DOHH2 (cell line): ENCODE measurements around the gene GBA3.

Source experiments
- H3F3A ChIP-seq: fragments of 200-600 bp; sonication (generic), shearing (Covaris generic); 2 replicates; pipeline ENCODE4 v1.6.0; 2016; ENCODE audit warnings: antibody characterized with exemption, mild to moderate bottlenecking; ENCODE audit not compliant: control insufficient read depth, insufficient read depth
- H3K27ac ChIP-seq: fragments of 200-600 bp; sonication (generic); 2 replicates; pipeline ENCODE4 v1.5.1; 2014; ENCODE audit warnings: low read depth, mild to moderate bottlenecking, low read length, moderate library complexity
- H3K27me3 ChIP-seq: fragments of 200-600 bp; sonication (generic); 2 replicates; pipeline ENCODE4 v1.6.1; 2014; ENCODE audit warnings: mild to moderate bottlenecking, low read length, mixed read lengths; ENCODE audit not compliant: control insufficient read depth
- H3K36me3 ChIP-seq: fragments of 200-600 bp; sonication (generic); 2 replicates; pipeline ENCODE4 v1.6.1; 2014; ENCODE audit warnings: mild to moderate bottlenecking, low read length, moderate library complexity, mixed read lengths; ENCODE audit not compliant: control insufficient read depth
- H3K4me1 ChIP-seq: fragments of 200-600 bp; sonication (generic); 2 replicates; pipeline ENCODE4 v1.6.1; 2014; ENCODE audit warnings: mild to moderate bottlenecking, low read length, mixed read lengths; ENCODE audit not compliant: control insufficient read depth
- H3K4me2 ChIP-seq: fragments of 200-600 bp; sonication (generic); 2 replicates; pipeline ENCODE4 v1.6.0; 2014; ENCODE audit warnings: mild to moderate bottlenecking, low read length, moderate library complexity
- H3K4me3 ChIP-seq: fragments of 200-600 bp; sonication (generic); 2 replicates; pipeline ENCODE4 v1.5.1; 2014; ENCODE audit warnings: mild to moderate bottlenecking, low read length, mixed read lengths
- H3K79me2 ChIP-seq: fragments of 200-600 bp; sonication (generic); 2 replicates; pipeline ENCODE4 v1.6.1; 2014; ENCODE audit warnings: mild to moderate bottlenecking, low read length, mixed read lengths; ENCODE audit not compliant: control insufficient read depth
- H3K9me2 ChIP-seq: fragments of 200-600 bp; sonication (generic); replicated peaks from 2 replicates; pipeline ENCODE4 v1.6.1; 2014; ENCODE audit warnings: mild to moderate bottlenecking, low read length, mixed read lengths; ENCODE audit not compliant: control insufficient read depth
- H3K9me3 ChIP-seq: fragments of 200-600 bp; sonication (generic); 2 replicates; pipeline ENCODE4 v1.6.1; 2014; ENCODE audit warnings: antibody characterized with exemption, low read length, mixed read lengths; ENCODE audit not compliant: control insufficient read depth, insufficient read depth
- H4K20me1 ChIP-seq: fragments of 200-600 bp; sonication (generic); 2 replicates; pipeline ENCODE4 v1.6.0; 2014; ENCODE audit warnings: low read depth, mild to moderate bottlenecking, antibody characterized with exemption, low read length, moderate library complexity; ENCODE audit not compliant: control insufficient read depth, insufficient read depth
- EZH2phosphoT487 ChIP-seq: fragments of 200-600 bp; sonication (generic); IDR thresholded peaks from 2 replicates; pipeline ENCODE4 v1.6.1; 2017; ENCODE audit warnings: borderline replicate concordance, mild to moderate bottlenecking, antibody characterized with exemption, low read length, moderate library complexity, mixed read lengths
- TF ChIP-seq, protein P1 (sequence below): fragments of 200-600 bp; sonication (generic); IDR thresholded peaks from one replicate; pipeline ENCODE4 v1.5.1; 2014; ENCODE audit warnings: antibody characterized with exemption, mild to moderate bottlenecking, low read depth, low read length; ENCODE audit not compliant: poor library complexity, severe bottlenecking

GBA3 gene

DNA sequence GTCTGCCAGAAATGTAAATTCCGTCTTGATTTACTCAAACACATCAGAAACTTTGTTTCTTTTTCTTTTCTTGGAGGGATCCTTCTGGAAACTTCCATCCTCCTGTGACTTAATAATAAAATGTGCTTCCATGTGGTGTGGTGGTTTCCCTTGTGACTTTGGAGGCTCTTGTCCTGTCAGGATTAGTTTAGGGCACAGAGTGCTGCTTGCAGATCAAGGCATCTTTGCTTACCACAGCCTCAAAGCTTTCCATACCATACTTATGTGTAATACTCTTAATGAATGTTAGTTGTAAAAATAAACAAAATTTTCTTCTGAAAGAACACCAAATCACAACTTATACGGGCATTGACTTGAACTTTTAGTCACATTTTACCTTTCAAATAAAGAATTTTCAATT is 27.4 kb downstream of the GBA3 start:
- no peaks in the 10 kb centered on the region for H3F3A ChIP-seq
- no peaks in the 10 kb centered on the region for H3K9me3 ChIP-seq
- H3K4me1 ChIP-seq = no peaks in the 10 kb centered on the region
- no peaks in the 10 kb centered on the region for H3K9me2 ChIP-seq
- no peaks in the 10 kb centered on the region for H3K27me3 ChIP-seq
- no peak overlapping the region for H3K4me2 ChIP-seq
- no peak overlapping the region for H3K4me3 ChIP-seq
- no peaks in the 10 kb centered on the region for H3K79me2 ChIP-seq
- H4K20me1 ChIP-seq = no peaks in the 10 kb centered on the region
- H3K27ac ChIP-seq = no peak overlapping the region
- no peak for TF ChIP-seq EZH2phosphoT487
- TF ChIP-seq, protein P1, sequence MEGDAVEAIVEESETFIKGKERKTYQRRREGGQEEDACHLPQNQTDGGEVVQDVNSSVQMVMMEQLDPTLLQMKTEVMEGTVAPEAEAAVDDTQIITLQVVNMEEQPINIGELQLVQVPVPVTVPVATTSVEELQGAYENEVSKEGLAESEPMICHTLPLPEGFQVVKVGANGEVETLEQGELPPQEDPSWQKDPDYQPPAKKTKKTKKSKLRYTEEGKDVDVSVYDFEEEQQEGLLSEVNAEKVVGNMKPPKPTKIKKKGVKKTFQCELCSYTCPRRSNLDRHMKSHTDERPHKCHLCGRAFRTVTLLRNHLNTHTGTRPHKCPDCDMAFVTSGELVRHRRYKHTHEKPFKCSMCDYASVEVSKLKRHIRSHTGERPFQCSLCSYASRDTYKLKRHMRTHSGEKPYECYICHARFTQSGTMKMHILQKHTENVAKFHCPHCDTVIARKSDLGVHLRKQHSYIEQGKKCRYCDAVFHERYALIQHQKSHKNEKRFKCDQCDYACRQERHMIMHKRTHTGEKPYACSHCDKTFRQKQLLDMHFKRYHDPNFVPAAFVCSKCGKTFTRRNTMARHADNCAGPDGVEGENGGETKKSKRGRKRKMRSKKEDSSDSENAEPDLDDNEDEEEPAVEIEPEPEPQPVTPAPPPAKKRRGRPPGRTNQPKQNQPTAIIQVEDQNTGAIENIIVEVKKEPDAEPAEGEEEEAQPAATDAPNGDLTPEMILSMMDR = no peak
- H3K36me3 ChIP-seq = no peaks in the 10 kb centered on the region

DNA sequence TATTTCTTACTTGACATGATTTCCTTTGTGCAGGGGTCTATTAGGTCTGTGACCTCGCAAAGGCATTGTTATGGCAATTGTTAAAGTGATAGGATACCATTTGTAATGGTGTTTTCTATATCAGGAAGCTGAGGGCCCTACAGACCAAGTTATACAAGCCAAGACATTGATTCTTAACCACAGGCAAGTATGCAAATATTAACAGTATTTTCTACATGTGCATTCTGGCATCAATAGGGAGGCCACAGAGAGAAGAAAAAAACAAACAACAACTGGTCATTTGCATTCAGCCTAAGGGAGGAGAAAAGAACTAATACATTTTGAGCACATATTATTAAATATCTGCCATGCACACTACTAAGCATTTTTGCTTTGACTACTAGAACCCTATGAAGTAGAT is 28.5 kb downstream of the GBA3 start:
- no peaks in the 10 kb centered on the region for H4K20me1 ChIP-seq
- no peak overlapping the region for H3K4me3 ChIP-seq
- H3K27me3 ChIP-seq = no peaks in the 10 kb centered on the region
- no peaks in the 10 kb centered on the region for H3K9me3 ChIP-seq
- TF ChIP-seq, protein P1 = no peak
- no peak for TF ChIP-seq EZH2phosphoT487
- no peaks in the 10 kb centered on the region for H3K79me2 ChIP-seq
- H3K4me1 ChIP-seq = no peaks in the 10 kb centered on the region
- no peak overlapping the region for H3K27ac ChIP-seq
- no peak overlapping the region for H3K4me2 ChIP-seq
- no peaks in the 10 kb centered on the region for H3F3A ChIP-seq
- H3K9me2 ChIP-seq = no peaks in the 10 kb centered on the region
- H3K36me3 ChIP-seq = no peaks in the 10 kb centered on the region

DNA sequence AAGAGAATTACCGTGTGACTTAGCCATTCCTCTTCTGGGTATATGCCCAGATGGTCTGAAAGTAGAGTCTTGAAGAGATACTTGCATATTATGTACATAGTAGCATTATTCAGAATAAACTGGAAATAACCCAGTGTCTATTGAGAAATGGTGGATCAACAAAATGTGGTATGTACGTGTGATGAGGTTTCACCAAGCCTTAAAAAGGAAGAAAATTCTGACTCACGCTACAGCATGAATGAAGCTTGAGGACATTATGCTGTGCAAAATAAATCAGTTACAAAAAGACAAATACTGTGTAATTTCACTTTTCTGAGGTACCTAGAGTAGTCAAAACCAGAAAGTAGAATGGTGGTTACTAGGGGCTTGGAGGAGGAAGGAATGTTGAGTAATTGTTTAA is 37.3 kb downstream of the GBA3 start:
- no peaks in the 10 kb centered on the region for H3F3A ChIP-seq
- no peaks in the 10 kb centered on the region for H3K27me3 ChIP-seq
- H3K79me2 ChIP-seq = no peaks in the 10 kb centered on the region
- no peak overlapping the region for H3K4me2 ChIP-seq
- H3K4me3 ChIP-seq = no peak overlapping the region
- TF ChIP-seq, protein P1 = no peak
- TF ChIP-seq EZH2phosphoT487 = no peak
- no peak overlapping the region for H3K27ac ChIP-seq
- H3K9me2 ChIP-seq = no peaks in the 10 kb centered on the region
- H3K4me1 ChIP-seq = no peaks in the 10 kb centered on the region
- H4K20me1 ChIP-seq = no peaks in the 10 kb centered on the region
- H3K36me3 ChIP-seq = no peaks in the 10 kb centered on the region
- H3K9me3 ChIP-seq = no peaks in the 10 kb centered on the region

DNA sequence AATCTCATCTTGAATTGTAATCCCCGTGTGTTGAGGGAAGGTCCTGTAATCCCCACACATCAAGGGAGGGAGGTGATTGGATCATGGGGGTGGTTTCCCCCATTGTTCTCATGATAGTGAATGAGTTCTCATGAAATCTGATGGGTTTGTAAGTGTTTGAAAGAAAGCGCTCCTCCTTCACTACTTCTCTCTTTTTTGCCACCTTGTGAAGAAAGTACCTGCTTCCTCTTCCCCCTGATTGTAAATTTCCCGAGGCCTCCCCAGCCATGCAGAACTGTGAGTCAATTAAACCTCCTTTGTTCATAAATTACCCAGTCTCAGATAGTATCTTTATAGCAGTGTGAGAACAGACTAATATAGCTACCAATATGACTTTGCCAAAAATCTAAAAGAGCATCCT is 41.1 kb downstream of the GBA3 start:
- no peaks in the 10 kb centered on the region for H3K27me3 ChIP-seq
- no peak overlapping the region for H3K4me2 ChIP-seq
- H3K9me2 ChIP-seq = no peaks in the 10 kb centered on the region
- no peaks in the 10 kb centered on the region for H3F3A ChIP-seq
- H3K4me3 ChIP-seq = no peak overlapping the region
- H3K4me1 ChIP-seq = no peaks in the 10 kb centered on the region
- TF ChIP-seq, protein P1 = no peak
- TF ChIP-seq EZH2phosphoT487 = no peak
- no peak overlapping the region for H3K27ac ChIP-seq
- H3K79me2 ChIP-seq = no peaks in the 10 kb centered on the region
- H3K9me3 ChIP-seq = no peaks in the 10 kb centered on the region
- H3K36me3 ChIP-seq = no peaks in the 10 kb centered on the region
- H4K20me1 ChIP-seq = no peaks in the 10 kb centered on the region
